ENCODE results near the gene BROX.
"Not testable (repeated sequence)": the region's sequence is repeated elsewhere in the genome, so short reads cannot be mapped to it uniquely, and the experiment has no call there.

BROX gene, protein sequence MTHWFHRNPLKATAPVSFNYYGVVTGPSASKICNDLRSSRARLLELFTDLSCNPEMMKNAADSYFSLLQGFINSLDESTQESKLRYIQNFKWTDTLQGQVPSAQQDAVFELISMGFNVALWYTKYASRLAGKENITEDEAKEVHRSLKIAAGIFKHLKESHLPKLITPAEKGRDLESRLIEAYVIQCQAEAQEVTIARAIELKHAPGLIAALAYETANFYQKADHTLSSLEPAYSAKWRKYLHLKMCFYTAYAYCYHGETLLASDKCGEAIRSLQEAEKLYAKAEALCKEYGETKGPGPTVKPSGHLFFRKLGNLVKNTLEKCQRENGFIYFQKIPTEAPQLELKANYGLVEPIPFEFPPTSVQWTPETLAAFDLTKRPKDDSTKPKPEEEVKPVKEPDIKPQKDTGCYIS

DNA sequence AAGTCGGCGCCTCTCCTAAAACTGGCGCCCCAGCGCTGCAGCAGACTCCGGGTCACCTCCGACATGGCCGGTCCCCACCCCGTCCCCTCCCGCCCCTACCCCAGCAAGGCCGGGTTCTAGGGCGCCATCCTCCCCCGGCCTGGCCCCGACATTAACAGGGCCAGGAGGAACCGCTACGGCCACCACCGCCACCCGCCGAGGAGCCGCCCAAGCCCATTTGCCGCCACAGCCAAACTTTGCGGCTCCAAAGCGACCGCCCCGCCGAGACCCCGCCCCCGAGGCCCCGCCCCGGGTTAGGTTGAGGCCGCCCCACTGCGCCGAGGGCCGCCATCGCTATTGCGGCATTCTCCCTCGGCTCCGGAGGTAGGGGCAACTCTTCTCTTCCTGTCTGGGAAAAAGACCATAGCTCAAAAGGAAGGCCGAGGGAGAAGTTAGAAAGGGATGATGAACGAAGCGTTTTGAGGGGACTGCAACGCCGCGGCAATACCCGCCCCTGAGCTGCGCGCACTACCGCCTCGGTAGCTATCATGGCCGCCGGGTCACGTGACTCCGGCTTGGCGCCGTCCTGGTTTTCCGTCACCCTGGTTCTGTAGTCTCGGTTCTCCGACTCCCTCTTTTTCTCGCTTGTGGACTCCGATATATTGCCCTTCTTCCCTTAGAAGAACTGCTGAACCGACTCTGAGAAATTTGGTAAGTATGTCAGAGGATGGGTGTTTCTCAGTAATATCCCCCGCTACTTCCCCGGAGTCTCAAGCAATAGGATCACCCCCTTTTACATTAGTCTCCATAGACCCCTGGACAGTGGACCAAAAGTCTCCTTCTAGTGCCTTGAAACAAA, at the start of gene BROX, which contains the start of gene AIDA:
BROX (plus strand) TSS at position 312 of the 838 bp plus-strand sequence. CDS start 3,136 bp downstream, outside the sequence.
AIDA (minus strand) TSS at position 239 of the 838 bp plus-strand sequence; CDS start at position 65, 174 bp downstream.
- DNase-seq (ENCODE audit: low read depth in 2 of 2), result peak; percentile 93 to 97

DNA sequence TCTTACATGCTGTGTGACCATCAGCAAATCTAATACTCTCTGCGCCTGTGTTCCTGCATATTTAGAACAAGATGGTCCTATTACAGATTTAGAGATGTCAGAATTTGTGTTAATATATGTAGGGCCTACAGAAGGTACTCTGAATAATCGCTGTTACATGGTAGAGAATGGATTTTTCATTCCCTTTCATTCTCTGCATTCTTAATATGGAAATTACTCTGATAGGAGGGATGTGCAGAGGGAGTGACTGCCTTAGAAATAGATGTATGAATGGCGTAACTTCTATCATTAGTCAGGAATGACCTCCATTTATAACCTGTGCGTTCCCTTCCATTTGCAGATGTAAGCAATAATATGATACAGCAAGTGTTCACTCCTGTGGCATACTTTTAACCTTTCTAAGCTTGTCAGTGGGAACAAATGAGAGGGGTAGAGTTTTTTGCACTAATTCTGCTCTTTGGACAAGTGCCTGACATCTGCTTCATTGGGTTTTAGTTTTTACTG, 48.9 kb upstream of the BROX start:
- no peak for DNase-seq (ENCODE audit: low read depth in 2 of 2)

DNA sequence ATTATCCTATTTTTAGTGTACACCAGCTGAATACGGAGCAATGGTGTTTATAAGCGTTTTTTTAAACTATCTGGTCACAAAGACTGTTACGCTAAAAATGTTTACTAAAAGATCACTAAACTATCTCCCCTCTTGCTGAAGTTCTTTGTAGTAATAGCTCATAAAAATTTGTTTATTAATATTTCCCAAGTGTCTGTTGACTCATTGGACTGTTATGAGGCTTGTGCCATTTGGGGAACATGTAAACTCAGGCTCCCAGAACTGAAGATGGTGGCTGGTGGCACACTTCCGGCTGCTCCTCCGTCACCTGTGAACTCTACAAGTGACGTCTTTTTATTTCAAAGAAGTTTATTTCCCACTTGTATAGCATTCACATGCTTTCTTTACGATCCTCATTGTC, 46.4 kb upstream of the BROX start:
- no peak for DNase-seq (ENCODE audit: low read depth in 2 of 2)

DNA sequence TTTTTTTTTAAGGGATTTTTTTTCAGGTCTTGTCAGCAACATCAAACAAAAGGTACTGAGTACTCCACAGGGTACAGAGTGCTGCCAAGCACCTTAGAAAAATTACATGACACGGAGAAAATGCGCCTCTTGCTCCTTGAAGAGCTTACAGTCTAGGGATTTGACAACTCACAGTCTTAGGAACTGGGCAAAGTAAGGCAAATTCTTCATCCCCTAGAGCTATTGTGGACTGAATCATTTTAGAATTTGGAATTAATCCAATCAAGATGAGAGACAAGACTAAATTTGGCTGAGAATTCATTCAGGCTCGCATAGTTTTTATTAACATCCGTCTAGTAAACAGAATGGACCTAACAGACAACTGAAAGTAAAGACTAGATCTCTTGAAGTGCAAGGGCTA, 44.2 kb upstream of the BROX start:
- not testable (repeated sequence) for DNase-seq (ENCODE audit: low read depth in 2 of 2)

DNA sequence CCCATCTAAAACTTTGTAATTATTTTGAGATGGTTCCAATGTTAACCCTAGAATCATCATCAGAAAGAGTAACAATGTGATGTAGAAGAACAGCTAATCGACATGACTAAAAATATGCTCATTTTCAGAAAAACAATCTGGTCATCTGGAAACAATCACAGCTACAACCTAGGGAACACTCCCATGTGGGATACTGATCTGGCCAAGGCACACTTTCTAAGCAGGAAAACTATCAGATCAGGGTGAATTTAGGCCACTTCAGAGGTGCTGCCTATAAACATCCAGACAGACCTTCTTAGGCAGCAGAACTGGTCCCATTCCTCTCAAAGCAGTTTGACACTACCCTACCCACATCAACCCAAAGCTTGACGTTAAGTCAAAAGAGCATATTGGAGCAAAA, 43.3 kb upstream of the BROX start:
- DNase-seq (ENCODE audit: low read depth in 2 of 2), result not testable (repeated sequence)

DNA sequence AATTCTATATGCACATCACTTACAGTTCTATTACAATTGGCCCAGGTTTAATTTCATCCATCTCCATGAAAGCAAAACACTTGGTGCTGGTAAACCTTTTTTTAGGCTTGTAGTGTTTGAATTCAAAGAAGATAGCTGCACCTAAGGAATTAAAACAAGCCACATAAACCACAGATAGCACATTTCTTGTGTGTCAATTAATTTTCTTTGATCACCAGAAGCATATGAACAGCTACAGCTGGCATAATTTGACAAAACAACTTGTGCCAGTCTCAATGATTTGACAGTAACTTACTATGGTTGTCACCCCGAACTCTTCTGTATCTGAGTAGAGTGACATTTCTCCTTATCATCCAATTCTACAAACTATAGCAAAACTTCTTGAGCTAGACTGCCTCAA, 42.3 kb upstream of the BROX start:
- DNase-seq (ENCODE audit: low read depth in 2 of 2), result no peak

DNA sequence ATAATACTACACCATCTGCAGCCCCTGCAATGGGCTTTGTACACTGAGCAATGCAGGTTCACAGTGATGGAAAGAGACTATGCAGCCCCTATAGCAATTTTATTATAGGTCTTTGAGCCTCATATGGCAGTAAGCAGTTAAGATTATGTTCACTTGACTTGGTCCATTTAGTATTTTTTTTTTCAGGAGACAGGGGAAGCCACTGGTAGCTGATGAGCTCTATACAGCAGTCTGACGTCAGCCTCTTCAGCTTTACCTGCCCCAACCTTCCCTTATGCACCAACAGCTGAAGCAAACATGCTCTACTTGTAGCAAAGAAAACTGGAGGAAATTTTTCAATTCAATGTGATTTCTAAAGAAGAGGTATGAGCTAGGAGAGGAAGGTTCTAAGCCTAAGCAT, 32.3 kb upstream of the BROX start:
- no peak for DNase-seq (ENCODE audit: low read depth in 2 of 2)

DNA sequence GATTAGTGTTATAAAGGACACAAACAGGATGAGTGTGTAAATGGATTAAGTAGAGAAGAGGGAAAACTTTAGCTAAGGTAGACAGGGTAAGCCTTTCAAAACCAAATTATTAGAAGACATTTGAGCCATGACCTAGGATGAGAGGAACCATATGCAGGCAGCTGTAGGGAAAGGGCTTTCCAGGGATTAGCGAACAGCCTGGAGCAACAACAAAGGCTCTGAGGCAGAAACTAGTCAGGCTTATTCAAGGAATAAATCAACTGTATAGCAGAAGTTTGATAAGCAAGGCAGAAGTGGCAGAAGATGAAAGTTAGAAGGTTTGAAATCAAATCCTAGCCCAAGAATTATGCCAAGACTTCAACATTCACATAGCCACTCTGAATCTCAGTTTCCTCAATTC, 21.3 kb upstream of the BROX start:
- no peak for DNase-seq (ENCODE audit: low read depth in 2 of 2)

DNA sequence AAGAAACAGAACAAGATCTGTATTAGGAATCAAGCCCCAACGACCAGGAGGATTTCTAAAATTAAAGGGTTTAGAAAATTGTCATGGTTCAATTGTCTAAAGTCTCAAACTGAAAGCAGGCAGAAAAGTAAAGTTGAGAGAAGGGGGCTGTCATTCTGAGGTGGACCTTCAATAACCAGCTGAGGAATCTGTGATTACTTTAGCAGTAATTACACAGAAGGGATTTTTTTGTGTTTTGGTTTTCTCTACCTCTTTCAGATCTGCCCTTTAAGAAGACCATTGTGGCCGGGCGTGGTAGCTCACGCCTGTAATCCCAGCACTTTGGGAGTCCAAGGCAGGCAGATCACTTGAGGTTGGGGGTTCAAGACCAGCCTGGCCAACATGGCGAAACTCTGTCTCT, 17.4 kb upstream of the BROX start:
- DNase-seq (ENCODE audit: low read depth in 2 of 2), result no peak

DNA sequence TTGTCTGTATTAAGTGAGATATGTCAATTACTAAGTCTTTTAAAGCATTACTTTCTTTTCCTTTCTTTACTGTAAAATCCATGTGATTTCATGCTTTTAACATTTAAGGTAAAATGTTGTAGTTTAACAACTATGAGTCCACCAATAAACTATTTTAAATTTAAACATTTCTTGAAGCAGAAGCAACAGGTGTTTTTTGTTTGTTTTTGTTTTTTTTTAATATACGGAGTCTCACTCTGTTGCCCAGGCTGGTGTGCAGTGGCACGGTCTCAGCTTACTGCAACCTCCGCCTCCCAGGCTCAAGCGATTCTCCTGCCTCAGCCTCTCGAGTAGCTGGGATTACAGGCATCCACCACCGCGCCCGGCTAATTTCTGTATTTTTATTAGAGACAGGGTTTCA, 15.6 kb upstream of the BROX start:
- DNase-seq (ENCODE audit: low read depth in 2 of 2), result no peak

DNA sequence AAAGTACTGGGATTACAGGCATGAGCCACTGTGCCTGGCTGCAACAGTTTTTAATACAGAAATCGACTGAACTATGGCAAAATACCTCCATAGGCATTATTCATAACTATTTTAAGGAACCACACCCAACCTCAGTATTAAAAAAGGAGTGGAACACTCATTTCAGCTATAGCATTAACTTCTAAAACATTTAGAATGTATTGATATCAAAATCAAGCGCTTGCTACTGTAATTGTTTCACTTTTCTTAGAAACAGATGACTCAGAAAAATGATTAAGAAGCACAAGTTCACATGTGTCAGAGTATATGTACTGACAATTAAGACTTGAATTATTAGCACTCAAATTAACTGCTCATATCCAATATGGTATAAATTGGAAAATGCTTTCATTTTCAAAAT, 15.2 kb upstream of the BROX start:
- no peak for DNase-seq (ENCODE audit: low read depth in 2 of 2)

DNA sequence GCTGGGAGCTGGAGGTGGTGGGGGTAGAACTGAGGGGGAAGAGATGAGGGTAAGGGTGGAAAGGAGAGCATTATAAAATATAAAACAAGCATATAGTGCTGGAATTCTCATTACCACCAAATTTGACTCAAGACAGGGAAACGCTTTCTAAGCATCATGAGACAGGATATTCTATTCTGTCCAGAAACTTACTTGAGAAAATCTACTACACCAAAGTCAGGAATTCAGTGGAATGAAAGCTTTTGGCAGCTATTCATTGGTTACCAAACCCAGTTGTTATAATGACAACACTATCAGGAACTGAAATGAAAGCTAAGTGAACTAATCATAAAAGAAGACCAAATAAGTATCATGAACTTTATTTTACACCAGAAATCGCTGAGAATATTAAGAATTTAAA, 14.5 kb upstream of the BROX start:
- DNase-seq (ENCODE audit: low read depth in 2 of 2), result no peak

DNA sequence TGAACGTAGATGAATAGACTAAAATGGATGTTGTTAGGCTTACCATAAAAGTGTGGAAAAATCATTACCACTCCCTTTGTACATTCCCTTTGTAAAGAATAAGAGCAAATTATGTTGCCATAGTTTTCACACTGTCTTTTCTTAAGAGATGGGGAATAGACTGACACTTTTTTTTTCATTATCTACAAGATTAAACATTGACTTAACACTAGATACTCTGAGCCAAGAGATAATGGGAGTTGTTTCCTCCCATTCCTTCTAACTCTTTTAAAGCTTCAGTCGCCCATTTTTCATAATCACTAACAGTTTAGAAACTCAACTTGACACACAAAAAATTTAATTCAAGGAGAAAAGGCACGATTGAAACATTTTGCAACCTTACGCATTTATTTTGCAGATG, 10.2 kb upstream of the BROX start:
- DNase-seq (ENCODE audit: low read depth in 2 of 2), result no peak

DNA sequence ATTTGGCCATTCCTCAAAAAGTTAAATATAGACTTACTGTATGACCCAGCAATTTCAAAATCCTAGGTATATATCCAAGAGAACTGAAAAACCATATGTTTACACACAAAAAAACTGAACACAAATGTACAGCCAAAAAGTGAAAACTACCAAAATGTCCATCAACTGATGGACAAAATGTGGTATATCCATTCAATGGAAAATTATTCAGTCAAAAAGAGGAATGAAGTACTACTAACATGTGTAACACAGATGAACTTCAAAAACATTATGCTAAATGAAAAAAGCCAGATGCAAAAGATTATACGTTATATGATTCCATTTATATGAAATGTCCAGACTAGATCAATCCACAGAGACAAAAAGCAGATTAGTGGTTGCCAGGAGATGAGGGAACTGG, 8.1 kb upstream of the BROX start:
- DNase-seq (ENCODE audit: low read depth in 2 of 2), result no peak

DNA sequence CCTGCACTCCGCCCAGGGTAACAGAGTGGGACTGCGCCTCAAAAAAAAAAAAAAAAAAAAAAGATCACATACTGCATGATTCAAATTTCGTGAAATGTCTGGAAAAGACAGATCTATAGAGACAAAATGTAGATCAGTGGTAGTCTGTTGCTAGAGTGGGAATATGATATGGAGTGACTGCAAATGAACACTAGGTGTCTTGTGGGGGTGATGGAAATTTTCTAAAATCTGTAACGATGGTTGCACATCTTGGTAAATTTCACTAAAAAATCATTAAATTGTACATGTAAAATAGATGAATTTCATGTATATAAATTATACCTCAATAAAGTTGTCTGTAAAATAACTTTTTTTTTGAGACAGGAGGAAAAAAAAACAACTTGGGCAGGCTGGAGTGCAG, 5.5 kb upstream of the BROX start:
- DNase-seq (ENCODE audit: low read depth in 2 of 2), result no peak

DNA sequence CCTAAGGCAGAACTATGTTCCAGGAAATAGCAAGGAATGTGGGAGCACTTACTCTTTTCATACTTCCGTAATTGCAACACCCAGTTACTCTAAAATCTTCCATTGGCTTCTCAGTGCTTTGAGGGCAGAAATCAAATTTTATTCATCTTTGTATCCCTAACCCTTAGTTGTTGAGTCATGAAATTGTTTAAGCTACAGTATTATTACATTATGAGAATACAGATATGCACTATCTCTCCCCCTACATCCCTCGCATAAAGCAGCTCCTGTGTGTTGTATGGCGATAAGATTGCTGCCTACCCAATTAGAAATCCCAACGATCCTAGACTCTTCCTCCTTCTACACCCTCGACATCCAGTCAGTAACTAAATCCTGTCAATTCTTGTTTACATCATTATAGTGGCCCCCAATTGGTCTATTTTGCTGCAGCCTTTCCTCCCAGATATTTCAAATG, 2.6 kb upstream of the BROX start:
- no peak for DNase-seq (ENCODE audit: low read depth in 2 of 2)

DNA sequence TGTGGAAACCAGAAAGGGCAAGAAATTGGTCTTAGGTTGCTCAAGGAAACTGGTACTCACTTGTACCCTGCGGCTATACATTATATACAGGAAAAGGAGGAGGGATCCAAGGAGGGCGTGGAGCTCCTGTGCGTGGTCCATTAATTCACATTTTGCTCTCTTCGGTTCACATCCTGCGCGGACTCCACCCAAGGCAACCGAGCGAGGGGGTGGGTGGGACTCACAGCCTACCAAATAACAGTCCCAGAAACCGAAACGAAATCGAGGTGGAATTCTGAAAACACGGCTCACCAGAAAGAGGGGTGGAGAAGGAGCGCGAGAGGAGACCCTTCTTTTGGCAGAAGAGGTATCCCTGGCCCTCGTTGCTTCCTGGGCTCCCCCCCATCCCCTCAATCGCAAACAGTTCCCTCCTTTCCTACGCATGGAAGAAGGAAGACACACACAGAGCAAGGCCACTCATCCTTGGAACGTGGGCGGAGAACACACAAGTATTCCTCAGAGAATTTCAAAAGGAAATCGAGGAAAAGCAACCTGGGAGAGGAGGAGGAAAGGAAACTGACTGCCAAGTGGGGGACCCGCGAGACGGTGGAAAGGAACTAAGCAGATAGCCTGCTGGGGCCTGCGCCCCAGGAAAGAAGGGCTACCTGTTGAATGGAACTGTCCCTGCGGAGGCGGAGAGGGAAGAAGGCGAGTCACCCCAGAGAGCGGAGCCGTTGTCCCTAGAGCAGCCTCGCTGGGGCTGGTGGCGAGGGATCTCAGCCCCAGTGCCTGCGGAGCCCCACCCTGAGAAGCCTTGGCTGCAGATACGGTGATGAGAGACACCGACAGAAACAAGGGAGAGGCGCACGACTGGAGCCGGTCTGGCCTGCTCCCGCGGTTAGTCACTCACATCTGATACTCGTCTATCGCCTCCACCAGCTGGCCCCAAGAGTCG, 778 bp upstream of the BROX start:
- peak; percentile 24 to 33 for DNase-seq (ENCODE audit: low read depth in 2 of 2)

DNA sequence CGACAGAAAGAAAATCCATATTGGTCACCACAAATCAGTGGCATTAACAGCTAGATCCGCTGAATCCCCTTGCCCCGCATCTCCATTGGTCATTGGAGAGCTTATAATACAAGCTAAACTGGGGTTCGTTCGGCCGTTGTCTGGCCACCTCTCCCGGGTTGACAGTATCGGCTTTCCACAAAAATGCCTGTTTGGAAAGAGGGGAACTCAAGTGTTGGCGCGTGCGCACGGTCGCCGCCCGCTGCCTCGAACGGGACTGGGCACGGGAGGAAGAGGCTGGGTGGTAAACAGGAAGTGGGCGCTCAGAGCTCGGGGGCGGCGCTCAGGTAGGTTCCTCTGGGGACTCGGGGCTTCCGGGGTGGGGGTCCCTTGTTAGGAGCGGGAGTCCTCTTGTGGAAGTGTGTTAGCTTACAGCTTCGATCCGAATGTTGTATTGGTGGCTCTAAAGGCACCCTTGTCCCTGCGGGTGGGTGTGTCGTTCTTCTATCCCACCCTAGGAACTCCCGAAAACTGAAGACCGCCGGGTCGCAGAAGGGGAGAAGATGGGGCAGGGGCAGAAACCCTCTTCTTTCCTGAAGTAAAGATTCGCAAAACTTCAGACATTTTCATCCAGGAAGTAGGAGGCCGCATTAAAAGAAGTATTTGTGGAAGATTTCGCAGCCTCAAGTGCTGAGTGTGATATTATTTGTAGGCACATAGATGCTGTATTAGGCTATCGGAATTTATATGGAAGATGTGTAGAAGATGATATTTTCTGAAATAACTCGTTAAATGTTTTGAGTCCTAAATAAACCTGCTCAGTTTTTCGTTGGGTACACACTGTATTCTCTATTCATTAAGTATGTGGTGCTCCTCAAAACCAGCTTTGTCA, 962 bp downstream of the BROX start:
- DNase-seq (ENCODE audit: low read depth in 2 of 2), result peak; percentile 80 to 82

DNA sequence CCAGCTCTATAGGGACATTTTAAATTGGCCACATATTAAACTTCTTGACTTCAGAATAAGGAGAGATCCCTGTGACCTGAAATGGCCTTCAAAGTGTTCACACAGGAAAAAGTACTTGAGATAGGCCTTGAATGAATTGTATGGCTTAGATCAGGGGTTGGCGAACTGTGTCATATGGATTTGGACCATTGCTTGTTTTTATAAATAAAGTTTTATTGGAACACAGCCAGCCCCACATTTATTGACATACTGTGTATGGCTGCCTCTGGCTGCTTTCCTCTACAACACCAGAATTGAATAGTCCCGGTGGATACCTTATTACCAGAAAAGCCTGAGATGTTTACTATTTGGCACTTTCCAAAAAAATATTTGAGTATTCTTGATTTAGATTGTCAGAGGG, 4.0 kb downstream of the BROX start:
- no peak for DNase-seq (ENCODE audit: low read depth in 2 of 2)

DNA sequence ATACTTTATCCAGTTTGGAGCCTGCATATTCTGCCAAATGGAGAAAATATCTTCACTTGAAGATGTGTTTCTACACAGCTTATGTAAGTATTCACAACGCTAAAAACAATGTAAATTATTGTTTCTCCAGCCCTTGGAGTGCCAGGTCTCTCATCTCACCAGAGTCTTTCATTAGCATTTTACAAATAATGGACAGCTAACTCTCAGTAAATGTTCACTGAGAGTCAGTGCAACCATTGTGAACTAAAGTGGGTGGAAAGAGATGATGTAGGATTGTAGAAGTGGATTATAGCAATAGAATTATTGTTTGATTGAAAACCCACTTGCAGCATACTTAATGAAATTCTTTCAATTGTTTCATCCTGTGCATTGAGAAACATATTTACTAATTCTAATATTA, 16.4 kb downstream of the BROX start:
- no peak for DNase-seq (ENCODE audit: low read depth in 2 of 2)

DNA sequence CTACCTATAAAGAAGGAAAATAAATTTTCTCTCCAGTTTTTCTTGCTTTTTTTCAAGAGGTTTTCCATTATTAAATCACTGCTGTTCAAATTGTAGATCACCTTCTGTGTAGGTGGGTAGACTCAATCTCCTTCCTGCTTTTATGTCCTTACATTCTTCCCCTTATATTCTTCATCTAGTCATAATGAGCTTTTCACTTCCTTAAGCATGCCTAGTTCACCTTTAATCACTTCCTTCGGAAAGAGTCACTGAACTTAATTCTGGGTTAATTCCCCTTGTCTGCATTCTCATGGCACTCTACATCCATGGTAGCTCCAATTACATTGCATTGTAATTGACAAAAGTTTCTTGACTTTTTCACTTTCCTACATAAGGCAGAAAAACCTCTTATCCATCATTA, 18.5 kb downstream of the BROX start:
- no peak for DNase-seq (ENCODE audit: low read depth in 2 of 2)

Data from stimulated activated CD8-positive, alpha-beta memory T cell treated with anti-CD3 and anti-CD28 coated beads, Interleukin-7, amount 100 ng/mL, for 1 hour (primary cell).